Activated CD4-positive, alpha-beta T cell treated with anti-CD3 and anti-CD28 coated beads for 24 hours (primary cell): ENCODE results near the gene LBHD1.
A peak's percentile ranks its signal among the peaks of the same experiment; 100 is the strongest.
"Not testable (repeated sequence)": the region's sequence is repeated elsewhere in the genome, so short reads cannot be mapped to it uniquely, and the experiment has no call there.

Experiments used
- DNase-seq, 2 donors: peaks; one replicate each; pipeline ENCODE4 v3.0.0-alpha.2; 2020; ENCODE audit warnings: low read depth in 2 of 2

LBHD1 gene

GRCh38 chr11:62693624-62694023 lies 21.6 kb upstream of the LBHD1 start:
- not testable (repeated sequence) for DNase-seq

DNA sequence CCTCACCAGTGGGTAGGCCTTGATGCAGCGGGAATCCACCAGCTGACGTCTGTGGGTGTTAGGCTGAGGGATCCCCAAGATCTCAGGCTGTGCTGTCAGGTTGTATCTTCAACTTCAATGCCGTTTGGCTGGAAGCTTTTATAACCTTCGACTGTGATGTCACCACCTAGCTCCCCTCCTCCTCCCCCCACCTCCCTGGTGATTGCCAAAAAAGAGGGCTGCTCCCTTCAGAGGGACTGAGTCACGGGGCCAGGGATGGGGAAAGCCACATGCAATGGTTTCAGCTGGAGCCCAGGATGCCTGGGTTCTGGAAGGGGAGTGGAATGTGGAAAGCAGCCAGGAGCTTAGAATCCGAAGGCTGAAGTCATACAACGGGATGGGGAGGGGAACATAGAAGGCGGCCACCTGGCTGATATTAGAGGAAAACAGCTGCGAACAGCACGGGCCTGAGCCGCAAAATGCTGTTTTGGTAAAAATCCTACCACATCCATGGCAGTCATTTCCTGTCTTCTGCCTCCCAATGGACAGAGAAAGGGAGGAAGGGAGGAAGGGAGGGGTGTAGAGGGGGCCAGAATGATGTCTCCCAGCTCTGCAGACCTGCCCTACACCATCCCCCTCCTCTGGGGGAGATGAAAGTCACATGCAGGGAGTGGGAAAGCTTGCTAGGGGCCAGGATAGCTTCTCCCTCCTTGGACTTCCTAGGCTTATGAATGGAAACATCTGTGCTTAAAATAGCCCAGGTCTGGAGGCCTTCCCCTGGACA lies 17.5 kb upstream of the LBHD1 start, which contains the start of gene LRRN4CL:
Gene LRRN4CL (minus strand): TSS at position 110 of the 763 bp plus-strand sequence. CDS start 1,022 bp downstream, outside the sequence.
- no peak for DNase-seq

DNA sequence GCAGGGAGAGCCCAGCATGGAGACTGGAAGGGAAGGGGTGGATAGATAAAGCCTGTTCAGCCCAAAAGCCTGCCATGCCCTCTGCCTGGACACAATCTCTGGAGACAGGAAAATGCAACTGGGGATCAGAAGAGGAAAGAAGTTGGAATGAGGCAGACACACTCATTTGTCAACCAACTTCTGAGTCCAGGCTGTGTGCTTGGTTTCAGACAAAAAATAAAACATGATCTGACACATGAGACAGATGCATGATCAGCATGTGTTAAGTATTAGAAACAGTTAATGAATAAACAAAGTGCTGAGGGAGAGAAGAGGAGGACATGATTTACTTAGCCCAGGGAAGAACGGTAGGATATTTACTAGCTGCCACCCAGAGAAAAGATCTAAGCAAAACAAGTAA lies 16.4 kb upstream of the LBHD1 start:
- no peak for DNase-seq

- DNase-seq: no peak
Observed at GRCh38 chr11:62687508-62688396, 15.7 kb upstream of the LBHD1 start.

DNA sequence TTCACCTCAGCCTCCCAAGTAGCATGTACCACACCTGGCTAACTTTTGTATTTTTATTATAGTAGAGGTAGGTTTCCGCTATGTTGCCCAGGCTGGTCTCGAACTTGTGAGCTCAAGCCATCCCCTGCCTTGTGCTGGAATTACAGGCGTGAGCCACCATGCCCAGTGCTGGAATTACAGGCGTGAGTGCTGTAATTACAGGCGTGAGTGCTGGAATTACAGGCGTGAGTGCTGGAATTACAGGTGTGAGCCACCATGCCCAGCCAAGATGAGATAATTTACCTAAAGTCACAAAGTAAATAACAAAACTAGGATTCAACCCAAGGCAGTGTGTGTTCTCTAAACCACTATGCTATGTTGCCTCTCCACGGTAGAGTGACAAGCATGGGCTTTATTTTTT lies 10.5 kb upstream of the LBHD1 start:
- no peak for DNase-seq

DNA sequence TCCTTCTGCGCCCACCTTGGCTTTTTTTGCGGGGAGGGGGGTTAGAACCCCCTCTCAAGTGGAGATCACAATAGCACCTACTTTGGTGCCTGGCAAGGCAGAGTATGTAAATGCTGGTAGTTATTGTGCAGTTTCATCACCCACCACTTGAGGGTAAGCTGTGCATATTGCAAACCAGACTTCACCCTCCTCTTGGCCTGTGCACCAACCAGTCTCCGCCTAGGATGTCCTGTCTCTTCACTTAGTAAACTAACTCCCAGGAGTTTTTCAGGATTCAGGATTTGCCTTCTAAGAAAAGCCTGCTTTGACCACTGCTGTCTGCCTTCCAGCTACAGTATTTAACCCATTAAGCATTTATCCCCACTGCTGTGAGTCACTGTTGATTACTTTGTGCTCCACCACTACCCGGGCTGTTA lies 8.8 kb upstream of the LBHD1 start:
- DNase-seq: no peak

GRCh38 chr11:62678770-62679696 lies 7.0 kb upstream of the LBHD1 start, which contains the start of gene UBXN1:
TSS of gene UBXN1 (minus strand) at chr11:62679073. CDS start at chr11:62678923, 150 bp downstream.
- DNase-seq: peak; percentile 78 to 80

GRCh38 chr11:62678433-62678769 lies 6.3 kb upstream of the LBHD1 start:
- DNase-seq: no peak

- no peak for DNase-seq
Observed at GRCh38 chr11:62677714-62678113, 5.6 kb upstream of the LBHD1 start.

GRCh38 chr11:62677156-62677555 lies 5.1 kb upstream of the LBHD1 start:
- no peak for DNase-seq

DNA sequence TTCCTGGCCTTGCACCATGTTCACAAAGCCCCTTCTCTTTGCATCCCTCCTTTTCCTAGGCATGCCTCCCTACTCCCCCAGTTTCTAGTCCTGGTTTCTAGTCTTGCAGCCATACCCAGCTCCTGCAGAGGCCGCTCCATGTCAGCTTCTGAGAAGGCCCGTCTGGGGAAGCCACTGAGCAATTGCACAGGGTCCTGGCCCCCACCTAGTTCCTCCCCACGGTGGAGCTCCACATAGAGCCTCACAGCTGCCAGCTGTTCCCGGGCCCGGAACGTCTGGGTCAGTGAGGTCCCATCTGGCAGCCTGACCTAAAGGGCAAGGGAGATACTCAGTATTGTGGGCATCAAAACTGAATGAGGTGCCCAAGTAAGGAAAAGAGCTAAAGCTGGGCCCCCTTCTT lies 4.6 kb upstream of the LBHD1 start:
- DNase-seq: no peak

DNA sequence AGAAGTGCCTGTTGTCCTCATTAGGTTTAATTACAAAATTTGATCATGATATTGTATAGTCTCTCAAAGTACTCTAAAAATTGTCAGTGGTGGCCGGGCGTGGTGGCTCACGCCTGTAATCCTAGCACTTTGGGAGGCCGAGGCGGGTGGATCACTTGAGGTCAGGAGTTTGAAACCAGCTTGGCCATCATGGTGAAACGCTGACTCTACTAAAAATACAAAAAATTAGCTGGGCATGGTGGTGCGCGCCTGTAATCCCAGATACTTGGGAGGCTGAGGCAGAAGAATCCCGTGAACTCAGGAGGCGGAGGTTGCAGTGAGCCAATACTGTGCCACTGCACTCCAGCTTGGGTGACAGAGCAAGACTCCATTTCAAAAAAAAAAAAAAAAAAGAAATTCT lies 3.3 kb upstream of the LBHD1 start:
- not testable (repeated sequence) for DNase-seq

- DNase-seq: no peak
Observed at GRCh38 chr11:62673196-62673525, 1.1 kb upstream of the LBHD1 start.

GRCh38 chr11:62671236-62671607 lies 845 bp downstream of the LBHD1 start:
- DNase-seq: no peak

DNA sequence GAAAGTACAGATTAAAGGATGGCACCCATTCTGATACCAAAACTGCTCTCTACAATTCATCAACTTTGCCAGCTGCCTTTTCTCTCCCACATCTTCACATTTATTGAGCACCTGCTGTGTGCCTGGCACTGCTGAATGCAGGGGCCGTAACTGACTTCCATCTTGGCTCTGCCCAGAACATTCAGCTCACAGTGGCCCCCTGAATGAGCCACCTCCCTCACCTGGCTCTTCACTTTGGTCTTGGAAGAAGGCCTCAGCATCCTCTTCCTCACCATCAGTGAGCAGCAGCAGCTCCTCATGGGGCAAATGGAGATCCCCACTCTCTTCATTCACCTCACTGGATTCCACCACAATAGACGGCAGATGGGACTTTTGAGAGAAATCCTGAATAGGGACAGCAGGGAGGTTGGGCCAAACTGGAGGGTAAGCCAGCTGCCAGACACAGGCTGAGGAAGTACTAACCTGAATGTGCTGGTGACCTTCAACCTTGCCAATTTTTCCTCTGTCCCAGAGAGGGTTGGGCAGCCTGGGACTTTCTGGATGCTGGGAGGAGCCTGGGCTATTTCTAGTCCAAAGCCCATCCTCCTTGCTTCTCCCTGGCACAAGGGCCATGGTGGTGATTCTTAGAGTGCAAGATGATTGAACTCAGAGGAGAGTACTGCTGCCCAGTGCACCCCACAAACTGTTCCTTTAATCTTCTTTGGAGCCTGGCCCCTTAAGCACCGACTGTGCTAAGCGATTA lies 2.5 kb downstream of the LBHD1 start:
- DNase-seq: no peak

DNA sequence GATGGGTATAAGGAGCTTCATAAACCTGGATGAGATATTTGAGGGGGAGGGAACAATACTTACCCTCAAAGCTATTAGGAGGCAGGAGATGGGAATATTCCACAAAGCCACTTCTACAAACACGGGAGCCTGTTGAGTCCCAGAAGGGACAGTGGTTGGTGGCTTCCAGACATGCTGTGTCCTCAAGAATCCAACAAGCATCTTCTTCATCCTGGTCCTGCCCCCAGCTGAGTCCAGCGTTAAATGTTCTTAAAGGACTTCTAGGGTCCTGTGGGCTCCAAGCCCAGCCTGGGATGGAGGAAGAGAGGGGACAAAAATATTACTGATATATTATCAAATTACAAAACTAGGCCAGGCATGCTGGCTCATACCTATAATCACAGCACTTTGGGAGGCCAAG lies 4.6 kb downstream of the LBHD1 start:
- DNase-seq: no peak

- DNase-seq: no peak
Observed at GRCh38 chr11:62666259-62666926, 5.7 kb downstream of the LBHD1 start.

DNA sequence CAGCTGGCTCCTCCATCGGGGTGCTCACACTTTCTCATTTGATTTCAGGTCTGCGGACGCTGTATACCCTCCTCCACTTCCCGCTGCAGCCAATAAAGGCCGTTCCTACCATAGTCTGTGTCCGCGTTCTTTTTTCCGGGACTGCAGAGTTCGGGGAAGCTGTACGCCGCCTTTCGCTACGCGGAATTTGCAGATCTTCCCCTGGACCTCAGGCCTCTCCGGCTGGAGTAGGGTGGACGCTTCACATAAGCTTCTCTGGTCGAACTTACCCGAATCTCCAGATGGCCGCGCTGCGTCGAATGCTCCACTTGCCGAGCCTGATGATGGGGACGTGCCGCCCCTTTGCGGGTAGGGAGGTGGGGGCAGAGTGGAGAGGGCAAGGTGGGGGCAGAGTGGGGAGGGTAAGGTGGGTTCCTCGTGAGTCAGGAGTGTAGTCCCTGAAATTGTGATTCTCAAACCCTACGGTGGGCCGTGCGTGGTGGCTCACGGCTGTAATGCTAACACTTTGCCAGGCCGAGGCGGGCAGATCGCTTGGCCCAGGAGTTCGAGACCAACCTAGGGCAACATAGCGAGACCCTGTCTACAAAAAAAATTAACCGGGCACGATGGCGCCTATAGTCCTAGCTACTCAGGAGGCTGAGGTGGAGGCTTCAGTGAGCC lies 6.3 kb downstream of the LBHD1 start:
- DNase-seq: peak in 1 of 2 donors; percentile 43

- DNase-seq: peak; percentile 94
Observed at GRCh38 chr11:62665075-62665598, 6.9 kb downstream of the LBHD1 start, which contains the start of the genes C11orf98 and CSKMT. TSS of gene C11orf98 (minus strand) at chr11:62665210. CDS start at chr11:62665169, 41 bp downstream. TSS of gene CSKMT (plus strand) at chr11:62665312. CDS start at chr11:62665880, 568 bp downstream.
